BLaER1 treated with 17β-estradiol and CSF1 and Interleukin-3, amounts not matched to agents 10 nM and 100 nM (cell line): ENCODE results near the gene SCO2.

Experiments
- H3K27ac ChIP-seq, 11 experiments: shearing (Covaris generic); formaldehyde crosslinking; 2 replicates each; pipeline ENCODE4 v1.8.1; 2022
- H3K27me3 ChIP-seq, 11 experiments: shearing (Covaris generic); formaldehyde crosslinking; 2 replicates each; pipeline ENCODE4 v1.8.1; 2022
- H3K36me3 ChIP-seq, 11 experiments: shearing (Covaris generic); formaldehyde crosslinking; 2 replicates each; pipeline ENCODE4 v1.8.1; 2022
- H3K4me1 ChIP-seq, 10 experiments: shearing (Covaris generic); formaldehyde crosslinking; 2 replicates each; pipeline ENCODE4 v1.8.1; 2022
- H3K4me2 ChIP-seq, 11 experiments: shearing (Covaris generic); formaldehyde crosslinking; 2 replicates each; pipeline ENCODE4 v1.8.1; 2022
- H3K4me3 ChIP-seq, 10 experiments: shearing (Covaris generic); formaldehyde crosslinking; 2 replicates each; pipeline ENCODE4 v1.8.1; 2022
- H3K9ac ChIP-seq, 11 experiments: shearing (Covaris generic); formaldehyde crosslinking; 2 replicates each; pipeline ENCODE4 v1.8.1; 2022
- H3K9me3 ChIP-seq, 11 experiments: shearing (Covaris generic); formaldehyde crosslinking; replicated peaks in 1 of 11; 2 replicates each; pipeline ENCODE4 v1.8.1; 2022
- H4K20me1 ChIP-seq, 11 experiments: shearing (Covaris generic); formaldehyde crosslinking; 2 replicates each; pipeline ENCODE4 v1.8.1; 2022
- Cebpa-rat ChIP-seq, 11 experiments: shearing (Covaris generic); IDR thresholded peaks; 2 replicates each; pipeline ENCODE4 v1.8.1; 2022

The SCO2 gene

GRCh38 chr22:50529416-50529896, 4.1 kb upstream of the SCO2 start:
- H3K4me1 ChIP-seq: peaks cover 40 to 75% (median 57%) of the 10 kb centered on the region in 10 experiments
- H3K4me3 ChIP-seq: peak overlapping the region; percentile 48 to 65 (median 54); a peak in 18 of 20 replicates
- peak overlapping the region in 9 of 11 experiments; percentile 25 to 94 (median 74); a peak in 14 of 22 replicates for H3K27ac ChIP-seq
- H3K4me2 ChIP-seq: peak overlapping the region; percentile 74 to 99 (median 96)
- peaks cover 2 to 24% (median 6%) of the 10 kb centered on the region in 11 experiments; a peak in 21 of 22 replicates for H4K20me1 ChIP-seq
- H3K27me3 ChIP-seq: peaks cover 43 to 65% (median 61%) of the 10 kb centered on the region in 11 experiments
- H3K36me3 ChIP-seq: peaks cover 0 to 3% (median under 1%) of the 10 kb centered on the region in 11 experiments; a peak in 9 of 22 replicates
- TF ChIP-seq Cebpa-rat (IDR thresholded peaks at IDR 0.05): no peak
- H3K9me3 ChIP-seq: peaks cover 10 to 43% (median 25%) of the 10 kb centered on the region in 11 experiments; a peak in 20 of 22 replicates
- H3K9ac ChIP-seq: peak overlapping the region in 8 of 11 experiments; percentile 57 to 96 (median 68); a peak in 14 of 22 replicates

DNA sequence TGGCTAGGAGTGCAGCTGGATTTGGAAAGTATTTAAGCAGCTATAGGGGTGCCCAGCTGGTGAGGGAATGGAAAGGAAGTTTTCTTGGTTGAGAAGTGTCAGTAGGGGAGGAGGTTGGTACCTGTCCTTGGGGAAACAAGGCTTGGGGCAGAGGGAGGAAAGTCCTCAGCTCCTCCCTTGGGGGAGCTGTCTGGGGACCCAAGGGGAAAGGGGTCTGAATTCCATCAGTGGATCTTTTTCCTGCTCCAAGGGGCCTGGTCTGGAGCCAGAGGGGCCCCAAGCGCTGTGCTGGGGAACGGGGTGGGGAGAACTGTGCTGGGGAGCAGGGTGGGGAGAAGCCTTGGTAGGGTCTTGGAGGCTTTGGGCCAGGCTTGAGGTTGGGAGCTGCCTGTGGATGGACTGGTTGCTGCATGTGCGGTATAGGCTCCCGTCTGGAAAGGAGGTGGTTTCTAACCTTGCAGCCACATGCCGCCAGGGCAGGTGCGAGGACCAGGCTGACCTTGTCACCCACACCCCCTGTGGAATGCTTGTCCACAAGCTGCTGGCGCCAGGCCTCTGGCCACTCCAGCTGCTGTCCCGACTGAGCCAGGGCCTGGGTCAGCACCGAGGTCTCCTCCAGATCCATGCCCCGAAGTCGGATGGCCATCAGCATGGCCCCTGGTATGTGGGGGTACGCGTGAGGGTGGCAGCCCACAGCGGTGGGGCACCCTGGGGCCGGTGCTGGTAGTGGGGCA, 3.5 kb upstream of the SCO2 start:
- H3K4me1 ChIP-seq: peaks cover 46 to 75% (median 62%) of the 10 kb centered on the region in 10 experiments

GRCh38 chr22:50527921-50528681, 2.7 kb upstream of the SCO2 start:
- peaks cover 46 to 81% (median 66%) of the 10 kb centered on the region in 10 experiments for H3K4me1 ChIP-seq

More for the DNA sequence above, 3.5 kb upstream of the SCO2 start:
- Histone ChIP-seq H3K9ac (peak overlapping the region in 2 of 11 experiments; percentile 89 to 96; a peak in 4 of 22 replicates), H3K9me3 (peaks cover 10 to 37% (median 25%) of the 10 kb centered on the region in 11 experiments; a peak in 20 of 22 replicates), H4K20me1 (peaks cover 8 to 30% (median 12%) of the 10 kb centered on the region in 11 experiments), H3K36me3 (peaks cover 4 to 9% (median 7%) of the 10 kb centered on the region in 11 experiments), H3K27me3 (peaks cover 43 to 60% (median 55%) of the 10 kb centered on the region in 11 experiments), H3K27ac (peak overlapping the region in 5 of 11 experiments; percentile 31 to 94 (median 77); a peak in 5 of 22 replicates), H3K4me2 (peak overlapping the region; percentile 28 to 99 (median 96); a peak in 21 of 22 replicates), H3K4me3 (peak overlapping the region in 4 of 10 experiments; percentile 52 to 65 (median 54); a peak in 8 of 20 replicates)
- TF ChIP-seq Cebpa-rat (IDR thresholded peaks at IDR 0.05): no peak

GRCh38 chr22:50526834-50527801, 1.7 kb upstream of the SCO2 start:
- H4K20me1 ChIP-seq: peaks cover 20 to 40% (median 28%) of the 10 kb centered on the region in 11 experiments
- peak overlapping the region; percentile 95 to 99 (median 98) for H3K4me2 ChIP-seq
- H3K27me3 ChIP-seq: peaks cover 29 to 43% (median 38%) of the 10 kb centered on the region in 11 experiments
- peaks cover 10 to 35% (median 24%) of the 10 kb centered on the region in 11 experiments; a peak in 20 of 22 replicates for H3K9me3 ChIP-seq
- peaks cover 46 to 78% (median 66%) of the 10 kb centered on the region in 10 experiments for H3K4me1 ChIP-seq
- peak overlapping the region; percentile 88 to 96 (median 95) for H3K9ac ChIP-seq
- peak overlapping the region; percentile 64 to 84 (median 74) for H3K4me3 ChIP-seq
- peaks cover 21 to 26% (median 24%) of the 10 kb centered on the region in 11 experiments for H3K36me3 ChIP-seq
- TF ChIP-seq Cebpa-rat (IDR thresholded peaks at IDR 0.05): no peak
- H3K27ac ChIP-seq: peak overlapping the region; percentile 92 to 98 (median 95)

More at GRCh38 chr22:50527921-50528681, 2.7 kb upstream of the SCO2 start:
- Histone ChIP-seq H3K4me3 (peak overlapping the region in 3 of 10 experiments; percentile 52 to 55 (median 54); a peak in 4 of 20 replicates), H3K4me2 (peak overlapping the region; percentile 74 to 99 (median 97); a peak in 21 of 22 replicates), H3K9me3 (peaks cover 10 to 37% (median 24%) of the 10 kb centered on the region in 11 experiments; a peak in 20 of 22 replicates), H3K9ac (peak overlapping the region in 4 of 11 experiments; percentile 92 to 96 (median 94); a peak in 4 of 22 replicates), H4K20me1 (peaks cover 15 to 37% (median 20%) of the 10 kb centered on the region in 11 experiments), H3K27me3 (peaks cover 39 to 53% (median 47%) of the 10 kb centered on the region in 11 experiments), H3K27ac (peak overlapping the region in 4 of 11 experiments; percentile 31 to 98 (median 95); a peak in 5 of 22 replicates), H3K36me3 (peaks cover 11 to 16% (median 14%) of the 10 kb centered on the region in 11 experiments)
- no peak for TF ChIP-seq Cebpa-rat (IDR thresholded peaks at IDR 0.05)

DNA sequence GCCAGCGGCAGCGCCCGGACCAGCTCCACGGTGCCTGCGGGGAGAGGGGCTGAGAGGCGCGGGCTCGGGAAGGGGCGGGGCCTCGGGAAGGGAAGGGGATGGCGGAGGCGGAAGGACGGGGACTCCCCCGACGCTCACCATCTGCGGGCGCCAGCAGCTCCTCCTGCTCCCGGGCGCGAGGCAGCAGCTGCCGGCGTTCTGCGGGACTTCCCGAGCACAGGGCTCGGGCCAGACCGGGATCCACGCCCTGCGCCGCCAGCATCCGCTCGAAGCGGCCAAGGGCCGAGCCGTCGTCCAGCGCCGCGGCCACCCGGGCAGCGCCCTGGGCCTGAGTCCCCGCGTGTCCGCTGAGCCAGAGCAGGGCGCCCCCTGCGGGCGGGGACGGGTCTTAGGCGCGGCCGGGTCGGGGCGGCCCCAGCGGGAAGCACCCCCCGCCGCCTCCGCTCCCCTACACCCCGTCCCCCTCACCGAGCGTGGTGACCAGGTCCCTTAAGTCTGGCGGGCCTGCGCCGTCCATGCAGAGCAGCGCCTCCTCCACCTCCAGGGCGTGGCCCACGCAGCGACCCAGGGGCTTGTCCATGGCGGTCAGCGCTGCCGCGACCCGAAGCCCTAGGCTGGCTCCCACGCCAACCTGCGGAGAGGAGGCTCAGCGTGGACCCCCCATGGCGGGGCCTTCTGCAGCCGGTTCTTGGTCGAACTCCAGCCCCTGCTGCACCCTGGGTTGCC, 873 bp upstream of the SCO2 start:
- peak overlapping the region; percentile 88 to 96 (median 95) for H3K9ac ChIP-seq
- peaks cover 30 to 35% (median 33%) of the 10 kb centered on the region in 11 experiments for H3K36me3 ChIP-seq

DNA sequence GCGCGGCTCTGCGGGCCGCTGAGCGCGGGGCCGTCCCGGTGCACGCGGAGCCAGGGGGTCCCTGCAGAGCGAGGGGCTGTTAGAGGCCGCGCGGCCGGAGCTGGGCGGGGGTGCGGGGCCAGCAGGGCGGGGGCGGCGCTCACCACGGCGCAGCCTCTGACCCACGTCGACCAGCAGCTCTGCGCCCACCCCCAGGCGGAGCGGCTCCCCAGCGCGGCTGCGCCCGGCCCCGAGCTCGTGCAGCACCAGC, 385 bp upstream of the SCO2 start:
- H3K27me3 ChIP-seq: peaks cover 16 to 30% (median 24%) of the 10 kb centered on the region in 11 experiments
- H3K9me3 ChIP-seq: peaks cover 10 to 22% (median 17%) of the 10 kb centered on the region in 11 experiments; a peak in 20 of 22 replicates
- H3K9ac ChIP-seq: peak overlapping the region; percentile 88 to 96 (median 95)
- H3K4me2 ChIP-seq: peak overlapping the region; percentile 95 to 99 (median 98)
- no peak for TF ChIP-seq Cebpa-rat (IDR thresholded peaks at IDR 0.05)
- peak overlapping the region; percentile 64 to 84 (median 74) for H3K4me3 ChIP-seq
- peaks cover 20 to 44% (median 36%) of the 10 kb centered on the region in 11 experiments for H4K20me1 ChIP-seq
- H3K27ac ChIP-seq: peak overlapping the region; percentile 92 to 98 (median 95)
- peaks cover 39 to 65% (median 56%) of the 10 kb centered on the region in 10 experiments for H3K4me1 ChIP-seq
- peaks cover 34 to 40% (median 38%) of the 10 kb centered on the region in 11 experiments for H3K36me3 ChIP-seq

More for the DNA sequence above, 873 bp upstream of the SCO2 start:
- H3K27ac ChIP-seq: peak overlapping the region; percentile 92 to 98 (median 95)
- H3K4me2 ChIP-seq: peak overlapping the region; percentile 95 to 99 (median 98)
- H3K4me1 ChIP-seq: peaks cover 44 to 70% (median 61%) of the 10 kb centered on the region in 10 experiments
- peaks cover 21 to 35% (median 29%) of the 10 kb centered on the region in 11 experiments for H3K27me3 ChIP-seq
- peaks cover 10 to 27% (median 22%) of the 10 kb centered on the region in 11 experiments; a peak in 20 of 22 replicates for H3K9me3 ChIP-seq
- H3K4me3 ChIP-seq: peak overlapping the region; percentile 64 to 84 (median 74)
- no peak for TF ChIP-seq Cebpa-rat (IDR thresholded peaks at IDR 0.05)
- H4K20me1 ChIP-seq: peaks cover 20 to 42% (median 32%) of the 10 kb centered on the region in 11 experiments
